Measurements from ENCODE around the gene PCCB. TPM values are rescaled to one million over a fixed set of nuclear protein-coding genes. Genes with fewer than 3 reads are reported as not detected.

PCCB gene
- total and polyA plus RNA-seq, 11 donors, result 33.9 to 154 (median 91.4) TPM

GRCh38 chr3:136305879-136306278 is 55.7 kb downstream of the PCCB start:
- Histone ChIP-seq H3K27me3 (no peaks in the 10 kb centered on the region), H3K4me1 (no peaks in the 10 kb centered on the region), H3K36me3 (peaks cover 0 to 42% (median 12%) of the 10 kb centered on the region in 9 donors), H3K27ac (no peak overlapping the region), H3K4me3 (no peak overlapping the region), H3K9me3 (peaks cover 0 to 11% (median 0%) of the 10 kb centered on the region in 12 donors)
- DNase-seq, result no peak
- intact Hi-C loops (cut with DNase I), result no loop called here
- WGBS, 4 donors, result 73 to 80% methylated on average over 1 of the region's 1 CpG; no CpG with 5 or more reads in 2 of the 4 donors
- peak in 7 of 12 donors; percentile 7 to 46 (median 19) for TF ChIP-seq CTCF (IDR thresholded peaks at IDR 0.05)
- no peak for TF ChIP-seq POLR2A (IDR thresholded peaks at IDR 0.05)
- ATAC-seq, result no peak

GRCh38 chr3:136311261-136311660 is 61.1 kb downstream of the PCCB start:
- Histone ChIP-seq H3K9me3 (peaks cover 0 to 8% (median 0%) of the 10 kb centered on the region in 12 donors), H3K27me3 (no peaks in the 10 kb centered on the region), H3K27ac (no peak overlapping the region), H3K36me3 (peaks cover 0 to 64% (median 4%) of the 10 kb centered on the region in 9 donors), H3K4me3 (no peak overlapping the region), H3K4me1 (no peaks in the 10 kb centered on the region)
- TF ChIP-seq CTCF (IDR thresholded peaks at IDR 0.05), result no peak
- no peak for TF ChIP-seq POLR2A (IDR thresholded peaks at IDR 0.05)
- ATAC-seq, result no peak
- DNase-seq, result no peak
- intact Hi-C loops (cut with DNase I), result no loop called here
- whole genome bisulfite sequencing, 4 donors, result 97 to 100% (median 99%) methylated on average over 2 of the region's 2 CpGs

- intact Hi-C loops (cut with DNase I), result no loop called here
- no peaks in the 10 kb centered on the region for H3K4me1 ChIP-seq
- ATAC-seq, result no peak
- H3K36me3 ChIP-seq, result peaks cover 0 to 70% (median 4%) of the 10 kb centered on the region in 9 donors
- H3K4me3 ChIP-seq, result no peak overlapping the region
- peaks cover 0 to 1% (median 0%) of the 10 kb centered on the region in 12 donors for H3K9me3 ChIP-seq
- TF ChIP-seq POLR2A (IDR thresholded peaks at IDR 0.05) (no peak), CTCF (IDR thresholded peaks at IDR 0.05) (no peak)
- 96 to 99% (median 97%) methylated on average over 5 of the region's 5 CpGs for WGBS, 4 donors
- no peak overlapping the region for H3K27ac ChIP-seq
- DNase-seq, result no peak
- no peaks in the 10 kb centered on the region for H3K27me3 ChIP-seq
Observed at GRCh38 chr3:136311968-136312367, 61.8 kb downstream of the PCCB start.

- 97 to 100% (median 97%) methylated on average over 2 to 5 of the region's 5 CpGs for WGBS, 4 donors
- Histone ChIP-seq H3K36me3 (peaks cover 0 to 82% (median 47%) of the 10 kb centered on the region in 9 donors), H3K9me3 (peaks cover 0 to 32% (median 21%) of the 10 kb centered on the region in 12 donors)
Observed at GRCh38 chr3:136326316-136326715, 76.2 kb downstream of the PCCB start.

More at GRCh38 chr3:136326316-136326715, 76.2 kb downstream of the PCCB start:
- ATAC-seq (no peak), DNase-seq (no peak)
- intact Hi-C loops (cut with DNase I), result no loop called here
- Histone ChIP-seq H3K4me1 (no peaks in the 10 kb centered on the region), H3K4me3 (no peak overlapping the region), H3K27ac (no peak overlapping the region), H3K27me3 (no peaks in the 10 kb centered on the region)
- no peak for TF ChIP-seq POLR2A (IDR thresholded peaks at IDR 0.05)
- TF ChIP-seq CTCF (IDR thresholded peaks at IDR 0.05), result no peak
